Hematopoietic multipotent progenitor cell (in vitro differentiated cells): ENCODE results near the gene SETD1A. TPM values are rescaled to one million over a fixed set of nuclear protein-coding genes. Genes with fewer than 3 reads are reported as not detected.
A peak's percentile ranks its signal among the peaks of the same experiment; 100 is the strongest.
"Not testable (repeated sequence)": the region's sequence is repeated elsewhere in the genome, so short reads cannot be mapped to it uniquely, and the experiment has no call there.

Experiments used
- DNase-seq, 3 donors: peaks; one replicate each; pipeline ENCODE4 v3.0.0-alpha.2; 2011 to 2015; ENCODE audit warnings: low read depth in 2 of 3, low spot score in 2 of 3
- total RNA-seq: library from RNA; depleted of rRNA; stranded (reverse); fragments of >200 nt; gene quantifications from one replicate; pipeline ENCODE4 v1.2.3, GENCODE V29; 2012

Gene SETD1A
- total RNA-seq, 1 donor: 10.8 TPM

DNA sequence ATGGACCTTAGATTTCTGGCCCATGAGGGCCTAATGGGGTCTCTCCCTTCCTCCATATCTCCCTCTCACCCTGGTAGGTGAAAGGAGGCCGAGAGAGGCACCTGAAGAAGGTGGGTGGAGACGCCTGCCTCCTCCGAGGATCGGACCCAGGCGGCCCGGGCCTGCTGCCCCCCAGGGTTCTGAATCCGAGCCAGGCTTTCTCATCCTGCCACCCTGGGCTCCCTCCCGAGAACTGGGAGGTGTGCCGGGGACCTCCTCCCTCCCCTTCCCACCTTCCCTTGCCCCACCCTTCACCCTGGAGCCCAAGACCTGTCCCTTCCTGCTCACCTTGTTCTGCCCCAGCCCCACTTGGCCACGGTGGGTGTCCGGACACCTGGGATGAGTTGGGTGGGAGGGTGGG, 29.2 kb upstream of the SETD1A start:
- DNase-seq: no peak

DNA sequence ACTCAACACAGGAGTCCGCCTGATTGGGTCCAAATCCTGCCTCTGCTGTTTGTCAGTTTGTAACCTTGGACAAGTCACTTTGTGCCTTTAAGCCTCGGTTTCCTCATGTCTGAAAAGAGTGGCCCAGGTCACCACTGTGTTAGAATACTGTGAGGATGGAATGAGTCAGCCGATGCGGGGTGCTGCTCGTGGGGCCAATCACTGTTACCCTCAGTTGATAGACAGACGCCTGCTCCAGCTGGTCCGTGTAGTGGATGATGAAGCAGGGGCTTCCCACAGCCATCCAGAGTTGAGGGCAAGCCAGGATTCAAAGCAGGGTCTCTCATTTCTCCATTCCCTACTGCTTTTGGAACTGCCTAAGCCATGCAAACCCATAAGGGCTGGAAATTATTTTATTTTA, 28.4 kb upstream of the SETD1A start:
- no peak for DNase-seq

DNA sequence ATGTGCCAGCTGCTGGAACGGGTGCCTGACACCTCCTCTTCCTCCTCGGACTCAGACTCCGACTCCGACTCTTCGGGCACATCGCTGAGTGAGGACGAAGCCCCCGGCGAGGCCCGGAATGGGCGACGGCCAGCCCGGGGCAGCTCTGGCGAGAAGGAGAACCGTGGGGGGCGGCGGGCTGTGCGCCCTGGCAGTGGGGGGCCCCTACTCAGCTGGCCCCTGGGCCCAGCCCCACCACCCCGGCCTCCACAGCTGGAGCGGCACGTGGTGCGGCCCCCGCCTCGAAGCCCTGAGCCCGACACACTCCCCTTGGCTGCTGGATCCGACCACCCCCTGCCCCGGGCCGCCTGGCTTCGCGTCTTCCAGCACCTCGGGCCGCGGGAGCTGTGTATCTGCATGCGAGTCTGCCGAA, 27.4 kb upstream of the SETD1A start:
- DNase-seq: no peak

DNA sequence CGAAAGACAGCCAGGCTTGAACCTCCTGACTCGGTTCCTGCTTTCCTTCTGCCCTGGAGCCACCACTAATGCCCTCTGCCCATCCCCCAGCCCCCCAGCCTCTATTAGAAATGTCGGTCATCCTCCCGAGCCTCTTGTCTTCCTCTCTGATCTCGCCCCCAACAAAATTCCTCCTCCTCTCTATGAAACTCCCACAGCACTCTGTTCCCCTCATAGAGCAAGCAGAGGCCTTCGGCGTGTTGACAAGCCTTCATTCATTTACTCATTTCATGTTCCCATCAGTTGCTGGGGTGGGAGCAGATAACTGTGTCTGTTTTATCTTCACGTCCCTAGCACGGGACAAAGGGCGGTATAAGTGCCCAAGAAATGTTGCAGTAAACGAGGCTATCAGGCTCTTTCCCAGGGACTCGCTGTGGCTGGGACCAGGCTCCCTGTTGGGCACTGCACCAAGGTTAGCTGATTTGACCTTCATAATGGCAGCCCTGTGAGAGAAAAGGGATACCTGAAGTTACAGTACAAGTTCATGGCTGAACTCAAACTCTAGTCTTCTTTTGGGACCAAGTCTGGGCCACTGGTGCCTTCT, 26.4 kb upstream of the SETD1A start:
- no peak for DNase-seq

DNA sequence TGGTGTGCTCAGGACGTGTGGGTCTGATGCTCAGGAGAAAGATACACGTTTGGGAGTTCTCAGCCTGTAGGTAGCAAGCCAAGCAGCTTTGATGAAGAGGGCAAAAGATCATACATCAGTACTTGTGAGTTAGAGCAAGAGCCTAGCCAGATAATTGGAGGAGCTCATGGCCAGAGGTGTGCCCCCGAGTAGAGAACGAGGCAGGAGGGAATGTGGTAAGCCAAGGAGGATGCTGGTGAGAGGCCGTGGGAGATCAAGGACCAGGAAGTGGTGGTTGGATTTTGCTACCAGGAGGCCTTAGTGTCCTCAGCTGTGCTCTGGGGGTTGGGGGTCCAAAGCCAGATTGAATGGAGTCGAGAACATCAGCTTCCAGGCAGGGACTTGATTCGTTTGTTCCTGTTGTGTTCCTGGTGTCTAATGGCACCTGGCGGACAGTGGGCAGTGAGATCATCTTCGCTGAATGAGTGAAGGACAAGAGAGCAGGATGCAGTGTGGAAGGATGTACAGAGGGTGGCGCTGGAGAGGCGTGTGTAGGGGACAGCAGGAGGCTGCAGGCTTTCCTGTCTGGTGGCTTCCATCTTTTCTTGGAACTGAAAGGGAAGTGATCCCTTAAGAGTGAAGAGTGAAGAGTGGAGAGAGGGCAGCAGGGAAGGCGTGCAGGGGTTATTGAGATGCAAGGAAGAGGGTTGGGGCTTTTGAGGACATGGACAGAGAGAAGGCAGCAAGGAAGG, 22.6 kb upstream of the SETD1A start:
- DNase-seq: peak in 1 of 3 donors; percentile 60

DNA sequence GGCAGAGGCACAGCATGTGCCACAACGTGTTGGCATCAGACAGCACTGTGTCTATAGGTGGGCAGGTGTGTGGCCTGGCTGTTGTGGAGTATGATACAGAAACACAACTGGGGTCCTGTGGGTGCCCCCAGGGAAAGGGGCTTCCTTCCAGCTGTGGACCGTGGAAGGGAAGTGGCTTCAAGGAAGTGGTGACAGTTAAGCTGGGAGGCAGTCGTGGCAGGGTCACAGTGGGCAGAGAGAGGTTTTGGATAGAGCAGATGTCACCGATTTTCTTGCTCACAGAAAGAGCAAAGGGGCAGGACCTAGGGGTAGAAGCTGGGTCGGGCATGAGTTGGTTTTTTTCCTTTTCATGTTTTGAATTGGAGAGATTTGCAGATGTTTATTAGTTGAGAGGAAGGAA, 19.9 kb upstream of the SETD1A start:
- no peak for DNase-seq

DNA sequence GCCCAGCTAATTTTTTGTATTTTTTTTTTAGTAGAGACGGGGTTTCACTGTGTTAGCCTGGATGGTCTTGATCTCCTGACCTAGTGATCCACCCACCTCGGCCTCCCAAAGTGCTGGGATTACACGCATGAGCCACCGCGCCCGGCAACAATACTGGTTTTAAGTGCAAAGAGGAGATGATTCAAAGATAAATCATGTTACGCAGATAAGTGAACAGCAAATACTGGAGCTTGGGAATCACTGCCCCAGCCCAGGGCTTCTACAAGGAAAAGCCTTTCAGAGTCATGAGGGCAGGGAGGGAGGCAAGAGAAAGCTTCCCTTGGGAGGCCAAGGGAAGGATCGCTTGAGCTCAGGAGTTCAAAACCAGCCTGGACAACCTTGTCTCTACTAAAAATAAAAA, 18.0 kb upstream of the SETD1A start:
- DNase-seq: not testable (repeated sequence)

DNA sequence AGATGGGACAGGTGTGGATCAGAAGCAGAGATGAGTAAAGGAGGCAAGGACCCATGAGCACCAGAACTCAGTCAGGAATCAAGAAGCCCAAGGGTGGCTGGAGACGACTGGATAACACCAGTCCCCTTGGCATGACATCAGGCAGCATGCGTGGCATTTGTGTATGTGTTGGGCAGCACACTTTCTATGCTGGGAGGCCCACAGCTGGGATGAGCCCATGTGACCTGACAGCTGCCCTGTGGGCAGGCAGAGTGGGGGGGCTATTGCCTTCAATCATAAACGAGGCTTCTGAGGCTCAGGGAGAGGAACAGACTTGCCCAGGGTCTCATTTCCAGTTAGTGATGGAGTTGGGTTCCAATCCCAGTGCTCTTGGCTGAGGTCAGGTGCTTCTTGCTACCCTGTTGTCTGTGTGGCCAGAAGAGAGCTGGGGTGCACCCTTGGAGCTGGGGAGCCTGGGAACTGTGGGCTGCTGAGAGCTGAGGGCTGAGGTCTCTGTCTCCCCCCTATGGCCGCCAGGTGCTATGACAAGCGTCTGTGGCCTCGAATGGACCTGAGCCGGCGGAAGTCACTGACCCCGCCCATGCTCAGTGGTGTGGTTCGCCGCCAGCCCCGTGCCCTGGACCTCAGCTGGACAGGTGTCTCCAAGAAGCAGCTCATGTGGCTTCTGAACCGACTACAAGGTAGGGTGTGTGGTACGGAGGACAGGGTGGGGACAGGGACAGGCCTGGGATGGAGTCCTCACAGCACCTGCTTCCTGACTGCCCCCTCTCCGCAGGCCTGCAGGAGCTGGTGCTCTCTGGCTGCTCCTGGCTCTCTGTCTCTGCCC, 15.7 kb upstream of the SETD1A start:
- peak in 2 of 3 donors; percentile 65 to 70 for DNase-seq

DNA sequence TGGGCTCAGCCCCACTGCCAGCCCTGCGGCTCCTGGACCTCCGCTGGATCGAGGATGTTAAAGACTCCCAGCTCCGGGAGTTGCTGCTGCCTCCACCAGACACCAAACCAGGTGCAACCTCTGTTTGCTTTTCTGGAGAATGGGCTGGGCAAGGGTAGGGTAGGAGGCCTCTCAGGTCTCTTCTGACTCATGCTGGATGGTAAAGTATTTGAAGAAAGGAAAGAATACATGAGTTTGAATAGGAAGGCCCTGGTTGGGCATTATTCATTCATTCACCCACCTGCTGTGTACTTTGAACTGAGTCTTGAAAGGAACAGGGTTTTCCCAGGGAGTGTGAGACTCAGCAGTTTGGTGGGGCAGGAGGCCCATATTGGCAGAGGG, 15.1 kb upstream of the SETD1A start:
- DNase-seq: no peak

DNA sequence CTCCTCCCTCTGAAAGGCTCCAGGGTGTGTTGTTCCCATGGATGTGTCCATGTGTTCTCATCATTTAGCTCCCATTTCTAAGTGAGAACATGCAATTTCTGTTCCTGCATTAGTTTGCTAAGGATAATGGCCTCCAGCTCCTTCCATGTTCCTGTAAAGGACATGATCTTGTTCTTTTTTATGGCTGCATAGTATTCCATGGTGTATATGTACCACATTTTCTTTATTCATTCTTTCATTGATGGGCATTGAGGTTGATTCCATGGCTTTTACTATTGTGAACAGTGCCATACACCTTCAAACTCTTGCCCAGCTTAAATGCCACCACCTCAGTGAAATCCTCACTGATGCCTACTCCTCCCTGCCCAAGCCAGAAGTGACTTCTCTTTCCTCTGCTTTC, 13.2 kb upstream of the SETD1A start:
- DNase-seq: no peak

DNA sequence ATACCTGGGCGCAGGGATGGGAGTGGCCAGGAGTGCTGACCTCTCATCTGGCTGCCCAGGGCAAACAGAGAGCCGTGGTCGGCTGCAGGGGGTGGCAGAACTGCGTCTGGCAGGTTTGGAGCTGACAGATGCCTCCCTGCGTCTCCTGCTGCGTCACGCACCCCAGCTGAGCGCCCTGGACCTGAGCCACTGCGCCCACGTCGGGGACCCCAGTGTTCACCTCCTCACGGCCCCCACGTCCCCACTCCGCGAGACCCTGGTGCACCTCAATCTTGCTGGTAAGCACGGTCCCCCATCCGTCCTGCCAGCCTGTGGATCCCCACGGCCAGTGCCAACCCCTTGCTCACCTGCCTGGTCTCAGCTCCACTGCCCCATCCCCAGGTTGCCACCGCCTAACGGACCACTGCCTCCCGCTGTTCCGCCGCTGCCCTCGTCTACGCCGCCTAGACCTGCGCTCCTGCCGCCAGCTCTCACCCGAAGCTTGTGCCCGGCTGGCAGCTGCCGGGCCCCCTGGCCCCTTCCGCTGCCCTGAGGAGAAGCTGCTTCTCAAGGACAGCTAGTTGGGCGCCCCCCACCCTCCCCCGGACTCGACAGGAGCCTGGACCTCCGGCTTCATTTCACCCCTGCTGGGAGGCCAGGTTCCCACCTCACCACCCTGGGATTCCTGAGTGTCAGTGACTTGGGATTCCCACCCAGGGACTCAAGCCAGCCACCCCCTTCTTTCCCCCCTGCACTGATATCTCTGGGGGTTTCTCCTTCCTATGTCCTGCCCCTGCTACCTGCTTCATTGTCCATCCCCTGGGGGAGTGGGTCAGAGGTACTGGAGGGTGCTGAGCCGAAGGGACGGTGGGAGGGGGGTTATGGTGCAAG, 10.6 kb upstream of the SETD1A start:
- no peak for DNase-seq

DNA sequence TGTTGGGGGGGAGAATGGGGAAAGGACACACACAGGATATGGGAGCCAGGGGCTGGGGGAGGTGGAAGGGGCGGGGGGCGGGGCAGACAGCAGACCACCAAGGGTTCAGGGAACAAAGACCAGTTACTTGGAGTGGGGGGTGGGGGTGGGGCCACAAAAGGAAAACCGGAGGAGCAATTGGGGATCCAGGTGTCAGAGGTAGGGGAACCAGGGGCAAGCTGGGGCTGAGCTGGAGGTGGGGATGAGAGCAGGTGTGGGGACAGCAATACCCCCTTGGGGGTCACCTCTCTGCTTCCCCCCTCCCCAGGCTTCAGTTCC, 10.1 kb upstream of the SETD1A start:
- DNase-seq: no peak

DNA sequence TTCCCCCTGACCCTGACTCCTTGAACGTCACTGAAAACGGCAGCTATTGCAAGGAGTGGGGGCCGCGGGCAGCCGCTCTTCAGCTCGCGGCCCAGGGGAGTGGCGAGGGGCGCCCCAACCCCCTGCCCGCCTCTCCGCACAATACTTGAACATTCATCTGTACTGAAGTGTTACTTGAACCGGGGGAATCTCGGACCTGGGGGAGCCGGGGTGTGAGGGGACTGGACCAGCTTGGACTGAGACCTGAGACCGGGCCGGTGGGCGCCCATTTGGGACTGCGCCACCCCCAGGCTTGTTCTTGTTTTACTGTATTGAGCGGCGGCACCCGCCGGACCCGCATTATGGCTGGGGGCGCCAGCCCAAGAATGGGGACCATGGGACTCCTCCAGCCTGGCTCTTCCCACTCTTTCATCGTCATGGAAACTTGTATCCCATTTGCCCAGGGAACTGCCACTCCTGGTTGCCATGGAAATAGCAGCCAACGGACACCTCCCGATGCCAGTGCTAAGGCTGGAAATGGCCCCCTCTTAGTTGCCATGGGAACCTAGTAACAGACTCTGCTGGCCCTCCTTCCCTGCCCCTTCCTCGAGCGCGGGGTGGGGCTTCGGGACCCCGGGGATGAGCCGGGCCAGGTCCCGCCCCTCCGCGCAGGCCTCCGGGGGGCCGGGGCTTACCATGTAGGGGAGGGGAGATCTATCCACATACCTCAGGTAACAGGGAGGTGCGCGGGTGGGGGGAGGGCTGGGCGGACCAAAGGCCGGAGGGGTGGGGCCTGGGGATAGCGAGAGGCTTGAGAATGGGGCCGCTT, 9.5 kb upstream of the SETD1A start:
- peak in 2 of 3 donors; percentile 91 to 93 for DNase-seq

DNA sequence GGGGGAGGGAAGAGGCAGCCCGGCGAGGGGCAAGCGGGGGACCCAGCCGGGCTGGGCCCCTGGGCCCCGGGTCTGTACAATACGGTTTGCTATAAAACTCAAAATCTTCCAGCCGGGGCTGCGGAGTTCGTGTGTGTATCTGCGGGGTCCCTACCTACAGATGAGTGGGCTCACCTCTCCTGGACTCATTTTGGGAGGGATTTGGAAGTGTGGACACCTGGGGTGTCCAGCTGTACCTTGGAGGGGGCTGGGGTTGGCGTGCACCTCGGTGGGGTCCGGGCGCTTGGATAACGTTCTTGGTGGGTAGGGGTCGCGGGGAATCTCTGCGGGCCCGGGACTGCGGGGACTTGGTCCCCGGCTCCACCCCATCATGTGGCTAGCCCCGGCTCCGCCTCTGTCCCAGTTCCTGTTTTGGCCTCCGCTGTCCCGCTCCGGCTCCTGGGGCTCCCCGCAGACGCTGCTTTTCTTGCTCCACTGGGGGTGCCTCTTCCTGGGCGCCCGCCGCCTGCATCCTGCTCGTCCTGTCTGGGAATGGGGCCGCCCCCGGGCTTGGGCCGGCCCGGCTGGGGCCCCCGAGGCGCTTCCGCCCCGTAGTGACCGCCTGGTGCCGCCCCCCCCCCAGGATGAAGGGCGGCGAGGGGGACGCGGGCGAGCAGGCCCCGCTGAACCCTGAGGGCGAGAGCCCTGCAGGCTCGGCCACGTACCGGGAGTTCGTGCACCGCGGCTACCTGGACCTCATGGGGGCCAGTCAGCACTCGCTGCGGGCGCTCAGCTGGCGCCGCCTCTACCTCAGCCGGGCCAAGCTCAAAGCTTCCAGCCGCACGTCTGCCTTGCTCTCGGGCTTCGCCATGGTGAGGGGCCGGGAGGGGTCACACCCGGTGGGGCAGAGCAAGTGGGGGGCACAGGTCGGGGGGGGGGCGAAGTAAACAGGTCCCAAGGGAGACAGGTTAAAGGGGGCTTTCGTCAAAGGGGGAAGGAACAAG, 8.6 kb upstream of the SETD1A start, which contains the start of gene ORAI3:
TSS of gene ORAI3 (plus strand) at position 402 of the 983 bp plus-strand sequence. CDS start at position 624, 222 bp downstream.
- peak in 2 of 3 donors; percentile 69 to 78 for DNase-seq

DNA sequence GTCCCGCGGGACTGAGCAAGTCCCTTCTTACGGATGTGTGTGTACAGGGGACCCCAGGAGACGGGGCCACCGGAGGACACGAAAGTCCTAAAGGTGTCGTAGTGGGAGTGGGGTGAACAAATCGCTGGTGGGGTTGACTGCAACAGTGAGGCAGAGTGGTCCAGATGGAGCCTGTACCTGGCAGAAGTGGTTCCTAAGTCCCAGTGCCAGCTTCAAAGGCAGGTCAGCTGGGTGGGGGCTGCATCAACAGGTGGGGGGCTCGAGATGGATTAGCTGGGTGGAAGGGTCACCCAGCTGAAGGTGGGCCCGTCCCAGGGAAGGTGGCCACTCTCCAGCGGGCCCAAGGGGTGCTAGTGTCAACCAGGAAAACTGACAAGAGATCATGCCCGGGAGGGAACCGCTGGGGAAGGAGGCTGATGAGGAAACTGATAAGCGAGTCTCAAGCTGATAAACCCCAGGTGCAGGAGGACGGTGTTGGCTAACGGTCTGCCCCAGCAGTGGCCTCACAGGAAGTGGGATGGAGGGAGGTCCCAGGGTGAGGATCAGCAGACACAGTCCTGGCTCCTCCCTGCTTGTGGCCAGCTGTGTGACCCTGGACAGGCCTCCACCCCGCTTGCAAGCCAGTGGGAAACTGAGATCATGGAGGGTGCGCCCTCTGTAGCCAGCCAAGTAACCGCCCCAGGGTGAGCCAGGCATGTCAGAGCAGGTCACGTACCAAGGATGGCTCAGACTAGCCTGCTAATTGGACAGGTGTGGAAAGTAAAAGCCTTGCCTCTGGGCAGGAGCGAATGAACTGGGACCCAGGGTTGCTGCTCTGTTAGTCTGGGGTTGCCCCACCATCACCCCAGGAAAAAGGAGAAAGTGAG, 7.7 kb upstream of the SETD1A start:
- peak in 2 of 3 donors; percentile 28 to 31 for DNase-seq

DNA sequence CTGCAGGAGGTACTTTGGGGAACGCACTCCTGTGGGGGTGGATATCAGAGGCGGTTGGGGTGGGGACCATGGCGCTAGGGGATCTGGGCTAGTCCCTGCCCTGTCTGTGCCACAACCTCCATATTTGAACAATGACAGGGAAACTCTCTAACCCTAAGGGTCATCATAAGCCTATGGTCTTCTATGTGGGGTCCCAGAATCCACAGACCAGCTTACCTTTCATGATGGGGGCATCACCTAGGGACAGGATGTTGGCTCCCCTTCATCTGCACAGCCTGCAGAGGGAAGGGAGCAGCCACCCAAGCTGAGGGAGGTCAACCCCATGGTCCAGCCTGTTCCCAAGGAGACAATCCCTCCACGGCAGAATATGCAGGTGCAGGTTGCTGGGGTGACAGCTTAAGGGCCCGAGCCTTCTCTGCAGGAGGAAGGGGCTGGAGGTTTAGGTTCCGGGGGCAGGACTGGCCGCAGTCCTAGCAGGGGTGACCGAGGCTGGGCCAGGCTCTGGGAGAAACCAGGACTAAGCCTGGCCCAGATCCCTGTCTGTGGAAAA, 7.0 kb upstream of the SETD1A start:
- no peak for DNase-seq

DNA sequence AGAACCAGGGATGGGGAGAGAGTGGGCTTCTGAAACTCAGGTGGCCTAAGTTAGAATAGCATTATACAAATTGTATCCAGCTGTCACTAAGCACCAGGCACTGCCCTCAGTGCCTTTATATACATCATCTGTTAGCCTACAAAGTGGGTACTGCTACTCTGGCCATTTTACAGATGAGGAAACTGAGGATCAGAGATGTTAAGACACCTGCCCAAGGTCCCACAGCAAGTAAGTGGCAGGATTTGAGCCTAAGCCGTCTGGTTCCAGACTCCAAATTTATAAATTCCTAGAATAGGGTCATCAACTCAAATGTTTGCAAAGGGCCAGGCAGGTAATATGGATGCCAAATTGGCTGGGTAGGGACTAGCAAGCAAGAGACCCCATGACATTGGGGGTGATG, 6.4 kb upstream of the SETD1A start:
- no peak for DNase-seq

DNA sequence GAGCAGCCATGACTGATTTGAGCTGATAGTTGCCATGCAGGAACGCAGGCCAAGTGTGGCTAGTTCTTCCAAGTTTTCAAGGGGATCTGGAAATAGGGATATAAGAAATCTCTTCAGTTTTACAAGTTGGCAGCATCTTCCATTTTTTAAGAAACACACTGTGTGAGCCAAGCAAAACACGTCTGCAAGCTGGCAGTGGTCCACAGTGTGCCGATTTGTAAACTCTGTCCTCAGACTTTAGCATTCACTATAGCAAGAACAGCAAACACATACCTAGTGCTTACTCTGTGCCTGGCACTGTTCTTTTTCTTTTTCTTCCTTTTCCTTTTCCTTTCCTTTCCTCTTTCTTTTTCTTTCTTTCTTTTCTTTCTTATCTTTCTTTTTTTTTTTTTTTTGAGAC, 5.8 kb upstream of the SETD1A start:
- no peak for DNase-seq
